ENCODE data around the gene TWIST2.

DNA sequence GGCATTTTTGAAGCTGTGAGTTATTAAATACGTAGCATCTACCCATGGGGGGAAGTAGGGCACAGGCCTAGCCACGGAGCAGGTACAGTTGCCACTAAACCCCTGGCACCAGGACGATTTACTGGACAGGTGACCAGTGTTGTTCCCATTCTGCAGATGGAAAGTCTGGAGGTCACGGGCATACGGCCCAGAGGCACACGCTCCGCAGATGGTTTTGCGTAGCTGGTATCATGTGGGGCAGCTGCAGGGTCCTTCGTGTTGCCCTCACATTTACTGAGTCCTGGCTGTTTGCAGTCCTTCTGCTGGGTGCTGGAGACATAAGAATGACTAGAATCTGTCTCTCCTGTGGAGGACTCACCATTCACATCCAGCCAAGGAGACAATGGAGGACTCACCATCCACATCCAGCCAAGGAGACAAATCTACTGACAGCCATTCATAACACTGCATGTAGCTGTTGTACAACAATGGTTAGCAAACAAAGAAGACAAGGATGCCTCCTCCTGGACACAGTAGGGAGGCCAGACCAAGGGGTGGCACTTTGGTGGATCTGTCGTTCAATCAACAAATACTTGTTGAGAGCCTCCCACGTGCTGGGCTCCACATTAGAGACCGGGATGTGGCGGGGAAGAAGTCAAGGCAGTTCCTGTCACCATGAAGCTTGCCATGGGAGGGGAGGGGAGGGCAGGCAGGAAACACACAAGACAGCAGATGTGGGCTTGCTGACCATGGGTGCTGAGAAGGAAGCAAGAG, 24.9 kb downstream of the TWIST2 start:
- TF ChIP-seq, protein P1, sequence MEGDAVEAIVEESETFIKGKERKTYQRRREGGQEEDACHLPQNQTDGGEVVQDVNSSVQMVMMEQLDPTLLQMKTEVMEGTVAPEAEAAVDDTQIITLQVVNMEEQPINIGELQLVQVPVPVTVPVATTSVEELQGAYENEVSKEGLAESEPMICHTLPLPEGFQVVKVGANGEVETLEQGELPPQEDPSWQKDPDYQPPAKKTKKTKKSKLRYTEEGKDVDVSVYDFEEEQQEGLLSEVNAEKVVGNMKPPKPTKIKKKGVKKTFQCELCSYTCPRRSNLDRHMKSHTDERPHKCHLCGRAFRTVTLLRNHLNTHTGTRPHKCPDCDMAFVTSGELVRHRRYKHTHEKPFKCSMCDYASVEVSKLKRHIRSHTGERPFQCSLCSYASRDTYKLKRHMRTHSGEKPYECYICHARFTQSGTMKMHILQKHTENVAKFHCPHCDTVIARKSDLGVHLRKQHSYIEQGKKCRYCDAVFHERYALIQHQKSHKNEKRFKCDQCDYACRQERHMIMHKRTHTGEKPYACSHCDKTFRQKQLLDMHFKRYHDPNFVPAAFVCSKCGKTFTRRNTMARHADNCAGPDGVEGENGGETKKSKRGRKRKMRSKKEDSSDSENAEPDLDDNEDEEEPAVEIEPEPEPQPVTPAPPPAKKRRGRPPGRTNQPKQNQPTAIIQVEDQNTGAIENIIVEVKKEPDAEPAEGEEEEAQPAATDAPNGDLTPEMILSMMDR (IDR thresholded peaks at IDR 0.05) = no peak
- TF ChIP-seq POLR2A (IDR thresholded peaks at IDR 0.05) (no peak), POLR2AphosphoS5 (IDR thresholded peaks at IDR 0.05) (no peak)

Data from breast epithelium (tissue), 3 donors.